Transverse colon (tissue), 4 donors: ENCODE results near the gene THAP9. TPM values are rescaled to one million over a fixed set of nuclear protein-coding genes. Genes with fewer than 3 reads are reported as not detected.

Source experiments
- DNase-seq: peaks from one replicate; pipeline ENCODE4 v3.0.0-alpha.2; 2019
- H3K27ac ChIP-seq, 4 donors: fragments of 200-600 bp; sonication (generic); 2 replicates each; pipeline ENCODE4 v1.5.1; 2016 to 2018; ENCODE audit warnings: inconsistent platforms in 4 of 4
- H3K27me3 ChIP-seq: fragments of 200-600 bp; sonication (generic); 2 replicates; pipeline ENCODE4 v1.5.1; 2017; ENCODE audit warnings: inconsistent platforms
- H3K36me3 ChIP-seq, 4 donors: fragments of 200-600 bp; sonication (generic); 2 replicates each; pipeline ENCODE4 v1.5.1; 2017 to 2019; ENCODE audit warnings: inconsistent platforms in 4 of 4
- H3K4me1 ChIP-seq, 4 donors: fragments of 200-600 bp; sonication (generic); 2 replicates each; pipeline ENCODE4 v1.5.1; 2017 to 2020; ENCODE audit warnings: inconsistent platforms in 4 of 4
- H3K4me3 ChIP-seq, 4 donors: fragments of 200-600 bp; sonication (generic); 1 replicate in 1 of 4; 2 replicates in 3 of 4; pipeline versions ENCODE4 v1.5.1 to v1.6.1; 2017 to 2019; ENCODE audit warnings: inconsistent platforms in 4 of 4
- H3K9me3 ChIP-seq, 2 donors: fragments of 200-600 bp; sonication (generic); 2 replicates each; pipeline ENCODE4 v1.5.1; 2017 to 2019; ENCODE audit warnings: inconsistent platforms in 2 of 2
- CTCF ChIP-seq, 5 experiments: fragments of 200-600 bp in 3 of 5; fragments of 450-650 bp in 2 of 5; sonication (generic) in 3 of 5; IDR thresholded peaks; 1 replicate in 2 of 5; 2 replicates in 3 of 5; pipeline ENCODE4 v1.5.1; 2016 to 2017; ENCODE audit warnings: antibody characterized with exemption in 5 of 5, inconsistent platforms in 3 of 5, mild to moderate bottlenecking in 2 of 5, moderate library complexity in 1 of 5
- EP300 ChIP-seq: sonication (generic); formaldehyde crosslinking; IDR thresholded peaks from one replicate; pipeline ENCODE4 v1.6.1; 2017; ENCODE audit warnings: antibody characterized with exemption, low read depth
- POLR2A ChIP-seq: fragments of 450-650 bp; IDR thresholded peaks from one replicate; pipeline ENCODE4 v1.6.1; 2016; ENCODE audit warnings: antibody characterized with exemption, mild to moderate bottlenecking, moderate library complexity
- POLR2AphosphoS5 ChIP-seq, 3 donors: sonication (generic); formaldehyde crosslinking; IDR thresholded peaks; one replicate each; pipeline ENCODE4 v1.6.1; 2016; ENCODE audit warnings: antibody characterized with exemption in 3 of 3
- WGBS, 2 donors: methylation state at CpG; one replicate each; pipeline ENCODE4 v1.1.5; 2018; ENCODE audit warnings: low coverage in 1 of 2; 5-methylcytosine and 5-hydroxymethylcytosine counted together
- in situ Hi-C, 4 donors: fragments of 200-750 bp; cut with MboI; loops; one replicate each; pipeline versions ENCODE4 v1.15.0 to v1.15.1; 2017; ENCODE audit warnings: low sequenced_read_pairs in 3 of 4, low pct_ligation_motif_present in 1 of 4, low pct_unique_long_range_greater_than_20kb in 1 of 4
- intact Hi-C: fragments of 100-400 bp; cut with DNase I; formaldehyde crosslinking; loops from one replicate; pipeline ENCODE4 v1.15.1; 2023; ENCODE audit warnings: low total_unique reads
- small RNA-seq, 4 donors: library from RNA; depleted of rRNA; stranded (forward); fragments of <200 nt; gene quantifications; one replicate each; pipeline ENCODE3, GENCODE V24; 2016
- total RNA-seq, 4 donors: library from RNA; depleted of rRNA; stranded (reverse); fragments of >200 nt; gene quantifications; one replicate each; pipeline ENCODE4 v1.1.0, GENCODE V29; 2016

The THAP9 gene
- total RNA-seq, 4 donors from 2014 or later, result 3.7 to 7.3 (median 5.6) TPM

- Histone ChIP-seq H3K4me3 (no peak overlapping the region), H3K27ac (no peak overlapping the region), H3K27me3 (no peaks in the 10 kb centered on the region), H3K36me3 (peaks cover 0 to 16% (median 0%) of the 10 kb centered on the region in 4 donors), H3K4me1 (peaks cover 0 to 10% (median 0%) of the 10 kb centered on the region in 4 donors), H3K9me3 (no peaks in the 10 kb centered on the region)
- WGBS, 2 donors, result 49 to 54% methylated on average over 2 of the region's 2 CpGs
- intact Hi-C loops, result no loop called here
- no peak for DNase-seq
- no peak for TF ChIP-seq EP300
- TF ChIP-seq POLR2A, result no peak
- TF ChIP-seq POLR2AphosphoS5 (IDR thresholded peaks at IDR 0.05), result no peak
- no peak for TF ChIP-seq CTCF (IDR thresholded peaks at IDR 0.05)
- in situ Hi-C loops, result no loop called here
These were observed 68.9 kb downstream of the THAP9 start for GRCh38 chr4:82969414-82969813.

Small RNA genes within 50 kb of the gene (small RNA-seq; reads per million reads assigned to genes)
- 0 reads per million in 4 donors for gene RF00019

Other genes with a start within 250 kb of the THAP9 start
- gene SCD5, start 101.9 kb upstream of the THAP9 start, total RNA-seq, result 1 to 10 TPM; 1.5 to 7.5 (median 3.5) TPM
- 100 to 1,000 TPM; 144 to 214 (median 163) TPM for gene SEC31A, start 9.6 kb upstream of the THAP9 start, total RNA-seq
- gene LIN54, start 110.1 kb downstream of the THAP9 start, total RNA-seq, result 10 to 100 TPM in 2 of 4 donors, 1 to 10 TPM in 2; 4.8 to 18.2 (median 9.2) TPM
- gene COPS4, start 134.4 kb downstream of the THAP9 start, total RNA-seq, result 10 to 100 TPM in 3 of 4 donors, 1 to 10 TPM in 1; 6.7 to 81.8 (median 32.3) TPM
- gene PLAC8, start 214.0 kb downstream of the THAP9 start, total RNA-seq, result 100 to 1,000 TPM in 3 of 4 donors, 10 to 100 TPM in 1; 27.3 to 569 (median 401) TPM